Measurements from ENCODE around the gene INSM2.

INSM2 gene, protein sequence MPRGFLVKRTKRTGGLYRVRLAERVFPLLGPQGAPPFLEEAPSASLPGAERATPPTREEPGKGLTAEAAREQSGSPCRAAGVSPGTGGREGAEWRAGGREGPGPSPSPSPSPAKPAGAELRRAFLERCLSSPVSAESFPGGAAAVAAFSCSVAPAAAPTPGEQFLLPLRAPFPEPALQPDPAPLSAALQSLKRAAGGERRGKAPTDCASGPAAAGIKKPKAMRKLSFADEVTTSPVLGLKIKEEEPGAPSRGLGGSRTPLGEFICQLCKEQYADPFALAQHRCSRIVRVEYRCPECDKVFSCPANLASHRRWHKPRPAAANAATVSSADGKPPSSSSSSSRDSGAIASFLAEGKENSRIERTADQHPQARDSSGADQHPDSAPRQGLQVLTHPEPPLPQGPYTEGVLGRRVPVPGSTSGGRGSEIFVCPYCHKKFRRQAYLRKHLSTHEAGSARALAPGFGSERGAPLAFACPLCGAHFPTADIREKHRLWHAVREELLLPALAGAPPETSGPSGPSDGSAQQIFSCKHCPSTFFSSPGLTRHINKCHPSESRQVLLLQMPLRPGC

DNA sequence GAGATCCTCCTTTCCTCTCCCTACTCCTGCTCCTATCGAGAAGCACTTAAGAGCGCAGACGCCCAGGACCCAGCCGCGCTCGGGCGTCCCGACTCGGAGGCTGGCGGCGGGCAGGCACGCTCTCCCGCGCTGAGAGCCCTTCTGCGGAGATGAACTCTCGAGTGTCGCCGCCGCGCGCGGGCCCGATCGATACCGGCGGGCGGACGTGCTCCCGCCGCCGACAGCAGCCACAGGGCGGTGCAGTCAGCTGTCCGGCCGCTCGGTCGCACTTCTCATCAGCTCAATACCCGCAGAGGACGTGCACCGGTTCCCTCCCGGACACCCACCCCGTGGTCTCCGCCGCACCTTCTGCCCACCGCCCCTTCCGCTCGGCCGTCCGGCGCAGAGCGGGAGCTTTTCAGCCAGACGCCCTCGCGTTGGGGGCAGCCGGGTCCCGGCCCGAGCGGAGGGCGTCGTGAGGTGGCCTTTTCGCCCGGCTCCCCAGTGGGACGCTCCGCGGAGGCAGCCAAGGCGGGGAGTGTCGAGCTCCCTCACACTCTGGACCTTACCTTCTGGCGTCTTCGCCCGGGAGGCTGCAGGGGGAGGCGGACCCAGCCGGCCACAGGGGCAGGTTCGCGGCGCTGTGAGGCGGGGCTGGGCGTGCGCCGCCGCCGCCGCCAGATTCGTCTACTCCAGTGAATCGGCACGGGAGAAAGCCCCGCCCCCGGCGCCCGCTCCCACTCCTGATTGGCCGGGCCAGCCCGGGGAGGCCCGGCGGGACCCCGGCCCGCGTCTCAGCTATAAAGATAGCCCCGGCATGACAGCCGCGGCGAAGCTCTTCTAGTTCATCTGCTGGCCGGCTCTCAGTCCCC is at the start of gene INSM2:
Gene INSM2 (plus strand): TSS at position 808 of the 851 bp plus-strand sequence. CDS start 89 bp downstream, outside the sequence.
- peak; percentile 59 to 84 (median 62) for DNase-seq

DNA sequence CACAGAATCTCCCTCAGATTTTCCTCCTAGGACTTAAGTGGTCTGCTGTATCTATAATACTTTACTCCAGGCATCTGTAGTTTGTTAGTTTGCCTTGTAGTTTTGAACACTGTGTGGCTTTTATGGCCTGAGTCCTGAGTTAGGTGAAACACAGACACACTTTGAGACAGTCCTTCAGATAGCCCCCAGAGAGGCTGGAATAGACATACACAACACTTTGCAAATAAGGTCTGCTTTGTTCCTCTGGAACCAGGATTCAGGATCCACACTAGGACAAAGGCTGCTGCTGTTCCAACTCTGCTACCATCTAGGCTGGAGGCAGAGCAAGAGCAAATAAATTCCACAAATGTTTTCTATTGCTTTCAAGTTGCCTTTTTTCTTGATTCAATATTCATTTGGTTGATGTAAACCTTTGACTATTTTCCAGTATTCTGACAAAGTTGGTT is 41.4 kb upstream of the INSM2 start:
- no peak for DNase-seq

DNA sequence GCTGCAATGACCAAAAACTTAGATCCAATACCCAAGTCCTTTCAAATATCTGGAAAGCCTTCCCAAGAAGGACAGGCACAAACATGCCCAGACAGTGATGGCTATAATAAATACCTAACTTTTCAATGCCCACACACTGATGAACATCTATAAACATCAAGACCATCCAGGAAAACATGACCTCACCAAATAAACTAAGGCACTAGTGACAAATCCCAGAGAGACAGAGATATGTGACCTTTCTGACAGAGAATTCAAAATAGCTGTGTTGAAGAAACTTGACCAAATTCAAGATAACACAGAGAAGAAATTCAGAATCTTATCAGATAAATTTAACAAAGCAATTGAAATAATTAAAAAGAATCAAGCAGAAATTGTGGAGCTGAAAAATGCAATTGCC is 38.7 kb upstream of the INSM2 start:
- DNase-seq: no peak

DNA sequence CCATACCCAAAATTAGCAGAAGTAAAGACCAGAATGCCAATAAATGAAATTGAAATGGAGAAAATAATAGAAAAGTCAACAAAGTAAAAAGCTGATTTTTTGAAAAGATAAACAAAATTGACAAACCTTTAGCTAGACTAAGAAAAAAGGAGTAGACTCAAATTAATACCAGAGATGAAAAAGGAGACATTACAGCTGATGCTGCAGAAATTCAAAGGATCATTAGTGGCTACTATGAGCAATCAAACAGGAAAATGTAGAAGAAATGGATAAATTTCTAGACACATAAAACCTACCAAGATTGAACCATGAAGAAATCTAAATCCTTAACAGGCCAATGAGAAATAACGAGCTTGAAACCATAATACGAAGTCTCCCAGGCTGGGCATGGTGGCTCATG is 34.8 kb upstream of the INSM2 start:
- DNase-seq: no peak

DNA sequence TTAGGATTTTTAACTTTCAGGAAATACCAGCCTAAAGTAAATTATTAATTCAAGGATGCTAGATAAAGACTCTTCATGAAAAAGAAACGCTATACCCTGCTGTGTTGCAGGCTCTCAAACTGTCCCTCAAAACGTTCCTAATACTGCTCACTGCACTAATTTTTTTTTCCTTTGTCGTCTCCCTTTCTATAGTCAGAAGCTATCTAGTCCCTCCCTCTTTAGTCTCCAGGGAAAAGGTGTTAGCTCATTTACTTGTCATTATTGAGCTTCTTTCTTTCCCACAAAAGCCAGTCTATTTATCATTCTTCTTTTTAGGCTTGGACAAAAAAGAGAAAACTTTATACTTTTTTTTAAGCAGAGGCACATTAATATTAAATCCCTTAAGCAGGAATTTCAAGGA is 30.3 kb upstream of the INSM2 start:
- no peak for DNase-seq

DNA sequence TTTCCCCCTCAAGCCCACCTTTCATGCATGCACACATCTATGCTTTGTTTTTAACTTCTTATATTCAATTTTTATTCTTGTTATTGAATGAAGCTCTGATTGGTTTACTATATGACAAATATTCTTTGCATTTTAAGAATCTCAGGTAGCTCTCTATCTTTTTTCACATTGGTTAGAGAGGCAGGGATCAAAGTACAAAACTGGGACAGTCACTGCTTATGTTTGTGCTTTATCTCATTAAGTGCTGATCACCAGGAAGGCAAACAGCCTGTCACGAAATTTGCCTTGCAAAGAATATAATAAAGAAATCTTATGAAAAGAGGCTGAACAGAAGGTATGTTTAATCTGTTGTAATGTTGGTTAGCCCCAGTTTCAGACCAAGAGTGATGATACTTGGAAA is 29.7 kb upstream of the INSM2 start:
- DNase-seq: no peak

DNA sequence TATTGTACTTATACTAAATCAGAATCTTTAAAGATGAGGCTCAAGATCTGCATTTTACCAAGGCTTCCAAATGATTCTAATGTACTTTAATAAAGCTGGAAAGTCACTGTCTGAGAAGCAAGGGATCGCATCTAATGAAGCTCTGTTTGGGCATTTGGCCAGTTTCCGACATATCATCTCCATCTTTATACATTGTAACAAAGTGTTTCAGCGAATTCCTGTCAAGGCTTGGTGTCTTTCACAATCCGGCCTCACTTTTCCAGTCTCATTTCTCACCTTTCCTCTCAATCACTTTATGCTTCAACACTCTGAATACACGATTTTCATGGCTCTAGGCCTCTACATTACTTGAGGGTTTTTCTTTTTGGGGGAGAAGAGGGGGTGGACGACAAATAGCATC is 27.5 kb upstream of the INSM2 start:
- no peak for DNase-seq

DNA sequence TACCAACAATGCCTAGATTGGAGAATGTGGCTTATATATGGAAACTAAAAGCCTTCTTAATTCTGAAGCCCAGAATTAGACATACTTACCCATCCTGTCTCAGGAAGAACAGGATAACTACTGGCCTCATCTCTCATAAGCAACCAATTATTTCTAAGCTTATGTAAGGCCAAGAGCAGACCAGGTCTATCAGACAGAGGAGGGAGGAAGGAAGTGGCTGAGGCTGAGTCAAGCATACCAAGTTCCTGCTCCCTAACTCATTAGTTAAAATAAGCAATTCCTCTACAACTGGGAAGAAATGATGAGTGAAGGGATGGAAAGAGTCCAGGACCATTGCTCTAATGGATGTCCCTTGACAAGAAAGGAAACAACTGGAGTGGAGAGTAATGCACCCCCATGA is 27.0 kb upstream of the INSM2 start:
- DNase-seq: no peak

DNA sequence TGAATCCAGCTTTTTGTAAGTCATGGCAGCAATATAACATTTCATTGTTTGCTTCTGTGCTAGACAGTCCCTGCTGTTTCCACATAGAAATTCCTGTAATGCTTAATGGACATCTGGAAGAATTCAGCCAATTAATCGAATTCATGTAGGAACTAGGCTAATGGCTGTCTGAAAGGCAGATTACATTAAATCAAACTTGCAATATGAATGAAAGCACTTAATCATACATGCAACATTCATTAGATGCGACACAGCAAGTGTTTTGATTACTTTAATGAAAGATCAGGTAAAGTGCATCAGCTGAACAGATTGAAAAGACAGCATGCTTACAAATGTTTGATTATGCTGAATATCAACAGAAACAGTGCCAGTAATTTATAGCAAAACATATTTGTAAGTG is 24.1 kb upstream of the INSM2 start:
- no peak for DNase-seq

DNA sequence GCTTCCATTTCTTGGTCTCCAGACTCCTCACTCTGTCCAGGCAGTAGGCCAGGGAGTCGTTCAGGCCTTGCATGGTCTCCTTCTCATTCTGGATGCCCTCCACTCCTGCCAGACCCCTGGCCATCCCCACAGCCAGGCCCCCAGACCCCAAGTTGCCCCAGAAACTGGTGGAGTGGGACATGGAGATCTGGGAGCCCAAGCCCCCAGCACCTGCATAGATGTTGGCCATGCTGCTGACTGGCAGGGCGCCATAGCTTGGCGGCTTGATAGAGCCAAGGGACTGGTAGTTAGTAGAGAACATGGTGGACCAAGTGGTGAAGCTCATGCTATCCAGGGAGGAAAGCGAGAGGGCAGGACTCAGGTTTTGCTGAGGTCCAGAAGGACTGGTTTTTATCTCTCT is 21.2 kb upstream of the INSM2 start:
- no peak for DNase-seq

DNA sequence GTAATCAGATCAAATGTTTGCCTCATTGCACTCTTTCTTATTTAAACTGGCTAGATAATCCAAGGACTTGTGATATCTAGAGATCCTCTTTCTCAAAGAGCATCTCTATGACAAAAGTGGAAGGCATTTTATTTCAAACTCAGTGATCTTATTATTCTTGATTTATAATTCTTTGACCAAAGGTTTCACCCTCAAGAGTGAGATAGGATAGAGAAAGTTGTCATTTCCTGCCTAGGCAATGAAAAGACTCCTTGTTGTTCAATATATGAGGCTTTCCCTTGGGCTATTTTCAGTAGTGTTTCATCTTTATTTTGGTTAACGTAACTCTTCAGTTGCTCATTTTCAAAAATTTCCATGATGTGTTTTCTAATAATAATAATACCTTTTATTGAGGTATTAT is 18.0 kb upstream of the INSM2 start:
- no peak for DNase-seq

DNA sequence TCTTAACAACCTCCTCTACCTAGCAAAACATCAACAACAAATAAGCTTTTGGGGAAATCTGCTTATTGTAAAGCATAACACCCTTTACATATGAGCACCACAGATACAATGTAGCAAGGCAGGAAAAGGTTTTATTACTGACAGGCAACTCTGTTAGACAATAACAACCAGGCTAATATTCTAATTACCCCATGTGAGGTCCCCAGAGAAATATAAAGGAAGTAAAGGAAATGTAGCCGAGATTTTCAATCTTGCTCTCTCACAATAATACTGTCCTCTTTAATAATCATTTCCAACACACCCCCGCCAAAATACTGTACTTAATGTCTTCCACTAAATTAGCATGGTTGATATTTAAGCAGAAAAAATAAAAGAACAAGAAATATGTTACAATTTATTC is 14.0 kb upstream of the INSM2 start:
- DNase-seq: no peak

DNA sequence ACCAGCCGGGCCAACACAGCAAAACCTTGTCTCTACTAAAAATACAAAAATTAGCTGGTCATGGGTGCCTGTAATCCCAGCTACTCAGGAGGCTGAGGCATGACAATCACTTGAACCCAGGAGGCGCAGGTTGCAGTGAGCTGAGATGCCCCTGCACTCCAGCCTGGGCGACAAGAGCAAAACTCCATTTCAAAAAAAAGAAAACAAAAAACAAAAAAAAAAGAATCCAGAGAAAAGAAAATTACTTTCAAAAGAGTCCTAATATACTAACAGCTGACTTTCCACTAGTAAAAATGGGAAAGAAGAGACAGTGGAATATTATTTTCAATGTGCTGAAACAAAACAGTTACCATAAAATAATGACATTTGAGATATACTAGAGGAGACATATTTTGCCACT is 8.3 kb upstream of the INSM2 start:
- DNase-seq: no peak

DNA sequence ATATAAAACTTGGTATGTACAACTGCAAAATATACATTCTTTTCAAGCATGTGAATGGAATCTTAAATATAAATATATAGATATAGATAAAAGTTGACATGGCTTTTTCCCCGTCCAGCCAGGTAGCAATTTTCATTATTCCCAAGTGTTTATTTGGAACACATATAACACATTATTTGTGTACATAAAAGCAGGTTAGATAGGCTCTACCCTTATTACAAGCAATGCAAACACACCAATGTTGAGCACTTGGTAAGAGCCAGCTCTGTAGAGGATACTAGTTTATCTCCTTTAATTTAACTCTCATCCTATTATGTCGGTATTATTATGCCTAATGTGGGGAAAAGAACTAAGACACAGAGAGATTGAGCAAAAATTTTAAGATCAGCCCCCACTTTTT is 7.0 kb upstream of the INSM2 start:
- no peak for DNase-seq

DNA sequence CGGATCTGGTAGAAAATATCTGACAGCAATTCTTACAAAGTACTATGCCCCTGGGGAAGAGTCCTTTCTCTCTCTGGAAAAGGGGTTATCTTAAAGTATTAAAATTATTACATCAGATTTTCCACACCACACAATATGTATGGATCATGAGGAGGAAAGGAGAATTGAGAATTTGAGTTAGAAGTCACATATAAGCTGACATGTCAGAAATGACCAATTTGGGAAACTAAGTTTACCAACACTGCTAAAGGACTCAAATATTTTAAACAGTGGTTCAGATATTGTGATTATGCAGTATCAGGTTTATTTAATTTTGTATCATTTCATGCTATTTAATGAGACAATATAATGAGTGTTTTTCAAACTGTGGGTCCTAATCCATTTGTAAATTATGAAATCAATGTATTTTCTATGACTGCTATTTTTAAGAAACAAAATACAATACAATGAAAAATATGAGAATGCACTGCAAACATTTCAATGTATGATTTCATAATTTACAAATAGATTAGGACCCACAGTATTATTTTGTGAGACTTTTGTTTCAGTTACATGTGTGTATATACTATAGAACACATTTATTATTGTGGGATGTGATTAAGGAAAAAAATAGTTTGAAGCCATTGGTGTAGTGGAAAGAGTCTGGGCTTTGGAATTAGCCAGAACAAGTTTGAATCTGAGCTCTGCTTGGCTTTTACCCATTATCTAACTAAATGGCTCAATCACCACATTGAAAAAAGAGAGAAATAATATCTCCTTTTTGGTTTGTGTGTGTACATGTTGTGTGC is 1.8 kb upstream of the INSM2 start:
- DNase-seq: no peak

DNA sequence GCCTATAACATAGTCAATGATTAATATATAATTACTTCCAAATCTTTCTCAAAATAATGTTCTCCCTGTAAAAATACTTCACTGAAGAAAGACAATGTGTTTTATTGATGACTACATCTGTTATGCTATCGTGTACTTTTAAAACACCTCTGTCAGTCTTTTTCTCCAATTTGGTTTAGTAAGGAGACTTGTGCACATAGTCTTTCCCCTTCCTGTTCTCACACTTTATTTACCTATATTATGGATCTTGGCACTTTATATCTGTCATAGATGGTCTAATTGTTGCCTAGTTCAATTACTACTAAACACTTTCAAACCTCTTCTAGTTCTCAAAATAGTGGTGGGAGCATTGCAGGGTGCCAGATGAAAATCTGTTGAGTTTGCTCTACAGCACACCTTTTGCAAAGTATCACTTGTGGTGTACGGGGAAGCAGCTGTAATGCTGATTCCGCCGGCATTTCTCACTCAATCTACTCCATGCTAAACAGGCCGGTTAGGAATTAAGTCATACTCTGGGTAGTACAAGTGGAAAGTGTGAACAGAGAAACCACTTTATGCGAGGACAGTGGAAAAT is 1.1 kb upstream of the INSM2 start:
- DNase-seq: no peak

DNA sequence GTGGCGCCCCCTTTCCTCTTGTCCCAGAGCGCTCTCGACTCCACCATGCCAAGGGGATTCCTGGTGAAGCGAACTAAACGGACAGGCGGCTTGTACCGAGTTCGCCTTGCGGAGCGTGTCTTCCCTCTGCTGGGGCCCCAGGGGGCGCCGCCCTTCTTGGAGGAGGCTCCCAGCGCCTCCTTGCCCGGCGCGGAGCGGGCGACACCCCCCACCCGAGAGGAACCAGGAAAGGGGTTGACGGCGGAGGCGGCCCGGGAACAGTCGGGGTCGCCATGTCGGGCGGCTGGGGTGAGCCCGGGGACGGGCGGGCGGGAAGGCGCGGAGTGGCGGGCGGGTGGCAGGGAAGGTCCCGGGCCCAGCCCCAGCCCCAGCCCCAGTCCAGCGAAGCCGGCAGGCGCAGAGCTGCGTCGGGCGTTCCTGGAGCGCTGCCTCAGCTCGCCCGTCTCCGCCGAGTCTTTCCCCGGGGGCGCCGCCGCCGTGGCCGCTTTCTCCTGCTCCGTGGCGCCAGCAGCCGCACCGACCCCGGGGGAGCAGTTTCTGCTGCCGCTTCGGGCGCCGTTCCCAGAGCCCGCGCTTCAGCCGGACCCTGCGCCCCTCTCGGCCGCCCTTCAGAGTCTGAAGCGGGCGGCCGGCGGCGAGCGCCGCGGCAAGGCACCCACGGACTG is 376 bp downstream of the INSM2 start:
- DNase-seq: peak in 2 of 3 donors; percentile 18 to 52

DNA sequence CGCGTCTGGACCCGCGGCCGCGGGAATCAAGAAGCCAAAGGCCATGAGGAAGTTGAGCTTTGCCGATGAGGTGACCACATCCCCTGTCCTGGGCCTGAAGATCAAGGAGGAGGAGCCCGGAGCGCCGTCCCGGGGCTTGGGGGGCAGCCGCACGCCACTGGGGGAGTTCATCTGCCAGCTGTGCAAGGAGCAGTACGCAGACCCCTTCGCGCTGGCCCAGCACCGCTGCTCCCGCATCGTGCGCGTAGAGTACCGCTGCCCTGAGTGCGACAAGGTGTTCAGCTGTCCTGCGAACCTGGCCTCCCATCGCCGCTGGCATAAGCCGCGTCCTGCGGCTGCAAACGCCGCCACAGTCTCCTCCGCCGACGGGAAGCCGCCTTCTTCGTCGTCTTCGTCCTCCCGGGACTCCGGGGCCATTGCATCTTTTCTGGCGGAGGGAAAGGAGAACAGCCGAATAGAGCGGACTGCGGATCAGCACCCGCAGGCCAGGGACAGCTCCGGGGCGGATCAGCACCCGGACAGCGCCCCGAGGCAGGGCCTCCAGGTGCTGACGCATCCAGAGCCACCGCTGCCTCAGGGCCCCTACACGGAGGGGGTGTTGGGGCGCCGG is 1.0 kb downstream of the INSM2 start:
- DNase-seq: peak; percentile 71 to 87 (median 83)

DNA sequence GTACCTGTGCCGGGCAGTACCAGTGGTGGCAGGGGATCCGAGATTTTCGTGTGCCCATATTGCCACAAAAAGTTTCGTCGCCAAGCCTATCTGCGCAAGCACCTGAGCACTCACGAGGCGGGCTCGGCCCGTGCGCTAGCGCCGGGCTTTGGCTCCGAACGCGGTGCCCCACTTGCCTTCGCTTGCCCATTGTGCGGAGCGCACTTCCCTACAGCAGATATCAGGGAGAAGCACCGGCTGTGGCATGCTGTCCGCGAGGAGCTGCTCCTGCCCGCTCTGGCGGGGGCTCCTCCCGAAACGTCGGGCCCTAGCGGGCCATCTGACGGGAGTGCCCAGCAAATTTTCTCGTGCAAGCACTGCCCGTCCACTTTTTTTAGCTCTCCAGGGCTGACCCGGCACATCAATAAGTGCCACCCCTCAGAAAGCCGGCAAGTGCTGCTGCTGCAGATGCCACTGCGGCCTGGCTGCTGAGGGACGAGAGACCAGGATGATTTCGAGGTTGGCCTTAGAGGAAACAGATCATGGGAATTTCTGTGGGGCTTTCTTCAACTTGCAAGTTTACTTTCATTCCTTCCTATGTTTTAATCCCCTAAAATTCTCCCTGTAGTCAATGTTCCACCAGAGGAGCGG is 1.6 kb downstream of the INSM2 start:
- peak in 1 of 3 donors; percentile 4 for DNase-seq

DNA sequence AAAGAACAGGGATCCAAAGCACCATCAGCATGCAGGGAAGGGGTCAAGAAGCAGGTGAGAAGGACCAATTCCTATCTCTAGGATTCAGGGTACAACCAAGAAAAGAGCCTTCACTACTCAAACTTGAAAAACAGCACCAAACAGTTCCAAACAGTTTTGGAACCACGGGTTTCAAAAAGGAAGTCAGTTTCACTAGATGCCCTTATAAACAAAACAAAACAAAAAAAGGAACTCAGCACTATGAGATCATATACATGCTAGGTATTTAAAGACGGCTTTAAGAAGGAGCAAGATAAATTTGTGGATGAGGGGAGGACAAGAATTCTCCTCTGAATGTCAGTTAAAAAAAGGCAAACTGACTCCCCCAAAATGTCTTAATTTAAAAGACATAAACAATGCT is 6.0 kb downstream of the INSM2 start:
- no peak for DNase-seq

DNA sequence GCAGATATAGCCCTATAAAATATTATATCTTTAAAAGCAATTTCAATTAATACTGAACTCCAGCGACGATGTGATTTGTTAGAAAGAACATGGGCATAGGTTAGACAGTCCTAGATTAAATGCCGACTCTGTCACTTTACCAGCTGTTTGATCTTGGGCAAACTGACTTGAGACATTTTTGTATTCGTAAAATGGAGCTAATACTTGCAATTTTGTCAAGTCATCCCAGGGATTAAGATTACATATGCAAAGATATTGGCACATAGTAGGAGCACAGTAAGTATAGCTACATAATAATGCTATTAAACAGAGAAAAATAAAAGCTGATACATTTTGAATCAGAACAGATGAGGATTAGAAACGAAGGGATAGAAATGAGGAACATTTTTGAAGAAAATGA is 9.0 kb downstream of the INSM2 start:
- no peak for DNase-seq

Data from suppressor macrophage treated with lipopolysaccharide for 1 hour (primary cell).